HEK293T (cell line): ENCODE data around the gene NUP43.

Experiments used
- BHLHE40 ChIP-seq: fragments of 450-650 bp; IDR thresholded peaks from 2 replicates; pipeline ENCODE4 v1.6.1; 2016; ENCODE audit warnings: mild to moderate bottlenecking, moderate library complexity, borderline replicate concordance
- CTBP1 ChIP-seq: fragments of 450-650 bp; IDR thresholded peaks from 2 replicates; pipeline ENCODE4 v1.6.1; 2016; ENCODE audit warnings: borderline replicate concordance
- FOXA1 ChIP-seq: fragments of 450-650 bp; IDR thresholded peaks from 2 replicates; pipeline ENCODE4 v1.6.1; 2016; ENCODE audit warnings: mild to moderate bottlenecking
- FOXM1 ChIP-seq: fragments of 450-650 bp; IDR thresholded peaks from 2 replicates; pipeline ENCODE4 v1.6.1; 2017; ENCODE audit warnings: mild to moderate bottlenecking, borderline replicate concordance
- HDGF ChIP-seq: fragments of 450-650 bp; IDR thresholded peaks from 2 replicates; pipeline ENCODE4 v1.6.1; 2017; ENCODE audit warnings: antibody characterized with exemption, borderline replicate concordance
- L3MBTL2 ChIP-seq: fragments of 450-650 bp; conservative IDR thresholded peaks from 2 replicates; pipeline ENCODE4 v1.6.1; 2016; ENCODE audit warnings: mild to moderate bottlenecking
- PKNOX1 ChIP-seq: fragments of 450-650 bp; IDR thresholded peaks from 2 replicates; pipeline ENCODE4 v1.6.1; 2016
- SP1 ChIP-seq: fragments of 450-650 bp; IDR thresholded peaks from 2 replicates; pipeline ENCODE4 v1.6.1; 2017
- TARDBP ChIP-seq: fragments of 450-650 bp; IDR thresholded peaks from 2 replicates; pipeline ENCODE4 v1.6.1; 2016

DNA sequence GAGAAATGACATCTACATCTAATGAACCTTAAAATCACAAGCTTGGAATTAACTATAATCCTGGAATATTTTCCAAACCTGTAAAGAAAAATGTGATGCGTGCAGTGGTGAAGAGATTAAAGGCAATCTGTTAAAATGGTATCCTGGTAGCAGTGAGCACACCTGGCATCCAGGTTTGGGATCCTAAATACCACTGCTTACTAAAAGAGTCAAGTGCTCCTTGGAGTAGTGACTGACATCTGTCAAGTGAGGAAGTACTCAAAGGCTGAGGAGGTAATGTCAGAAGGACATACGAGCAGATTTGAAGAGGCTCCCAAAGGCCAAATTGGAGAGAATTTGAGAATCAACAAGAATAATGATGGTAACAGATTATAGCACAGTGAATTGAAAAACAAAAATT lies 36.0 kb upstream of the NUP43 start:
- TF ChIP-seq PKNOX1 (no peak), L3MBTL2 (no peak), FOXM1 (no peak), BHLHE40 (no peak), HDGF (no peak), CTBP1 (no peak), SP1 (no peak), TARDBP (no peak), FOXA1 (no peak)
